Testis (tissue), 2 donors: ENCODE data around the gene TRPM2.

Experiments used
- POLR2A ChIP-seq: fragments of 450-650 bp; IDR thresholded peaks from one replicate; pipeline ENCODE4 v1.6.1; 2017; ENCODE audit warnings: antibody characterized with exemption, mild to moderate bottlenecking, moderate library complexity
- TF ChIP-seq, protein P1 (sequence below), 3 experiments: fragments of 450-650 bp in 2 of 3; fragments of 200-600 bp in 1 of 3; sonication (generic) in 1 of 3; IDR thresholded peaks; one replicate each; pipeline ENCODE4 v1.5.1; 2016 to 2019; ENCODE audit warnings: antibody characterized with exemption in 3 of 3, mild to moderate bottlenecking in 2 of 3, moderate library complexity in 1 of 3

DNA sequence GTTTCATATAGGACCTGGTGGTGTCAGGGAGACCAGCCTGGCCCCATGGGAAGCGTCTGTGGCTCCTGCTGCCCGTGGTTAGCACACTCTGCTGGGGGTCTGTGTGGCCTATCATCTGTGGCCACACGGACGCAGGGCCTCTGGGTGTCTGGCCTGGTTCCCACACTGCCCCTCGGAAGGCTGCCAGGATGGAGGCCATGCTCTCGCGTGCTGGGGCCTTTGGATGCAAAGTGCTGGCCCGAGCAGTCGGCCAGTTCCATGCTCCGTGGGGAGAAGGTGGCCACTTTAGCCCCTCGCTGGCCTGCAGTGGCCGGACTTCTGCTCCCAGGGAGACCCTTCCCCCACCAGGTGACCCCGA, 81.1 kb downstream of the TRPM2 start:
- TF ChIP-seq, protein P1, sequence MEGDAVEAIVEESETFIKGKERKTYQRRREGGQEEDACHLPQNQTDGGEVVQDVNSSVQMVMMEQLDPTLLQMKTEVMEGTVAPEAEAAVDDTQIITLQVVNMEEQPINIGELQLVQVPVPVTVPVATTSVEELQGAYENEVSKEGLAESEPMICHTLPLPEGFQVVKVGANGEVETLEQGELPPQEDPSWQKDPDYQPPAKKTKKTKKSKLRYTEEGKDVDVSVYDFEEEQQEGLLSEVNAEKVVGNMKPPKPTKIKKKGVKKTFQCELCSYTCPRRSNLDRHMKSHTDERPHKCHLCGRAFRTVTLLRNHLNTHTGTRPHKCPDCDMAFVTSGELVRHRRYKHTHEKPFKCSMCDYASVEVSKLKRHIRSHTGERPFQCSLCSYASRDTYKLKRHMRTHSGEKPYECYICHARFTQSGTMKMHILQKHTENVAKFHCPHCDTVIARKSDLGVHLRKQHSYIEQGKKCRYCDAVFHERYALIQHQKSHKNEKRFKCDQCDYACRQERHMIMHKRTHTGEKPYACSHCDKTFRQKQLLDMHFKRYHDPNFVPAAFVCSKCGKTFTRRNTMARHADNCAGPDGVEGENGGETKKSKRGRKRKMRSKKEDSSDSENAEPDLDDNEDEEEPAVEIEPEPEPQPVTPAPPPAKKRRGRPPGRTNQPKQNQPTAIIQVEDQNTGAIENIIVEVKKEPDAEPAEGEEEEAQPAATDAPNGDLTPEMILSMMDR (IDR thresholded peaks at IDR 0.05) = no peak
- TF ChIP-seq POLR2A = no peak
